Panc1 (cell line): ENCODE results near the gene ZNF644.

Experiments used
- POLR2AphosphoS5 ChIP-seq: IDR thresholded peaks from 2 replicates; pipeline ENCODE4 v1.6.1; 2012; ENCODE audit warnings: mild to moderate bottlenecking, low read depth, low read length, moderate library complexity
- TF ChIP-seq, protein P1 (sequence below): fragments of 450-650 bp; IDR thresholded peaks from 2 replicates; pipeline ENCODE4 v1.5.1; 2017; ENCODE audit warnings: mild to moderate bottlenecking

DNA sequence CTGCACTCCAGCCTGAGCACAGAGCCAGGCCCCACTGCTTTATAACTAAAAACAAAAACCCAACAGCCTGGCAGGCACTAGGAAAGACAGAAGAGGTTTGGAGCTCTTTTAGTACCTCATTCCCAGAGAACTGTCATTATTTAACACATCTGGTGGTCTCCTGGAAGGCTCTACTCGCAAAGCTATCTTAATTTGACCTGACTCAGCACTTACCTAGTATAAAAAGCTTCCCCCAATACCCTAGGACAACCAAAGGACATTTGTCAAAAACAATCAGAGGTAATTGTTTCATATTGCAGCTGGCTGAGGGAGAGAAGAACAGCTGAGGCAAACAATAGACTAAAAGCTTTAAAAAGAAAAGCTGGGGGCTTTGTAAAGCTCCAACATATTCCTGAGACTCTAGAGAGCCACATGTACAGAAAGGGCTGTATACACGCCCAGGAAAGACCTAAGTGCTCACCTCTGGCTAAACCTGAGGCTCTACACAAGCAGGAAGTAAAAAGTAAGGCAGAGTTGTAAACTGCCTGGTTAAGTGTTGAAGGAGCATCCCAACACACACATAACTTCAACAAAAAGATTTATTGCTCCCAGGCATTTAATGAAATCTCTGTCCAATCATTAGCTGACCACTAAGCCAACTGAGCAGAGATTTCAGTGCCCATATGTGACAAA is 25.0 kb downstream of the ZNF644 start:
- TF ChIP-seq, protein P1, sequence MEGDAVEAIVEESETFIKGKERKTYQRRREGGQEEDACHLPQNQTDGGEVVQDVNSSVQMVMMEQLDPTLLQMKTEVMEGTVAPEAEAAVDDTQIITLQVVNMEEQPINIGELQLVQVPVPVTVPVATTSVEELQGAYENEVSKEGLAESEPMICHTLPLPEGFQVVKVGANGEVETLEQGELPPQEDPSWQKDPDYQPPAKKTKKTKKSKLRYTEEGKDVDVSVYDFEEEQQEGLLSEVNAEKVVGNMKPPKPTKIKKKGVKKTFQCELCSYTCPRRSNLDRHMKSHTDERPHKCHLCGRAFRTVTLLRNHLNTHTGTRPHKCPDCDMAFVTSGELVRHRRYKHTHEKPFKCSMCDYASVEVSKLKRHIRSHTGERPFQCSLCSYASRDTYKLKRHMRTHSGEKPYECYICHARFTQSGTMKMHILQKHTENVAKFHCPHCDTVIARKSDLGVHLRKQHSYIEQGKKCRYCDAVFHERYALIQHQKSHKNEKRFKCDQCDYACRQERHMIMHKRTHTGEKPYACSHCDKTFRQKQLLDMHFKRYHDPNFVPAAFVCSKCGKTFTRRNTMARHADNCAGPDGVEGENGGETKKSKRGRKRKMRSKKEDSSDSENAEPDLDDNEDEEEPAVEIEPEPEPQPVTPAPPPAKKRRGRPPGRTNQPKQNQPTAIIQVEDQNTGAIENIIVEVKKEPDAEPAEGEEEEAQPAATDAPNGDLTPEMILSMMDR = no peak
- TF ChIP-seq POLR2AphosphoS5 = no peak
